ENCODE data around the gene KRT32. TPM values are rescaled to one million over a fixed set of nuclear protein-coding genes. Genes with fewer than 3 reads are reported as not detected.

The KRT32 gene
- total and polyA plus RNA-seq, 2 donors (not counting 1 experiment from before 2014, with no cell fraction given) = not detected

GRCh38 chr17:41483991-41484826 lies 17.0 kb upstream of the KRT32 start:
- H3K27ac ChIP-seq (ENCODE audit: low read length in 2 of 2) = no peak overlapping the region
- CTCF ChIA-PET = interaction anchor here (0.6 kb wide), 1 partner anchor 11 kb away, joined by 3 read pairs; no protein-coding TSS in a partner anchor
- 84% methylated on average over 4 of the region's 7 CpGs for WGBS (ENCODE audit: insufficient coverage)
- H3K9ac ChIP-seq (ENCODE audit: low read length) = no peak overlapping the region
- no peak overlapping the region for H3K27ac Mint-ChIP-seq
- H3K27me3 Mint-ChIP-seq = peaks cover 23% of the 10 kb centered on the region
- TF ChIP-seq, protein P1, sequence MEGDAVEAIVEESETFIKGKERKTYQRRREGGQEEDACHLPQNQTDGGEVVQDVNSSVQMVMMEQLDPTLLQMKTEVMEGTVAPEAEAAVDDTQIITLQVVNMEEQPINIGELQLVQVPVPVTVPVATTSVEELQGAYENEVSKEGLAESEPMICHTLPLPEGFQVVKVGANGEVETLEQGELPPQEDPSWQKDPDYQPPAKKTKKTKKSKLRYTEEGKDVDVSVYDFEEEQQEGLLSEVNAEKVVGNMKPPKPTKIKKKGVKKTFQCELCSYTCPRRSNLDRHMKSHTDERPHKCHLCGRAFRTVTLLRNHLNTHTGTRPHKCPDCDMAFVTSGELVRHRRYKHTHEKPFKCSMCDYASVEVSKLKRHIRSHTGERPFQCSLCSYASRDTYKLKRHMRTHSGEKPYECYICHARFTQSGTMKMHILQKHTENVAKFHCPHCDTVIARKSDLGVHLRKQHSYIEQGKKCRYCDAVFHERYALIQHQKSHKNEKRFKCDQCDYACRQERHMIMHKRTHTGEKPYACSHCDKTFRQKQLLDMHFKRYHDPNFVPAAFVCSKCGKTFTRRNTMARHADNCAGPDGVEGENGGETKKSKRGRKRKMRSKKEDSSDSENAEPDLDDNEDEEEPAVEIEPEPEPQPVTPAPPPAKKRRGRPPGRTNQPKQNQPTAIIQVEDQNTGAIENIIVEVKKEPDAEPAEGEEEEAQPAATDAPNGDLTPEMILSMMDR (IDR thresholded peaks at IDR 0.05) = no peak
- TF ChIP-seq EZH2 (IDR thresholded peaks at IDR 0.05; ENCODE audit: borderline replicate concordance, insufficient read depth, low read depth, low read length, poor library complexity, severe bottlenecking) = no peak
- H2AFZ ChIP-seq (ENCODE audit: insufficient read depth, low read depth, low read length, poor library complexity, severe bottlenecking) = no peak overlapping the region
- intact Hi-C loops (cut with micrococcal nuclease) = no loop called here
- no peak for ATAC-seq (ENCODE audit: low read depth)
- H3K9me3 Mint-ChIP-seq (ENCODE audit: insufficient read depth) = no peaks in the 10 kb centered on the region
- H3K36me3 ChIP-seq (replicated peaks in 1 of 2; ENCODE audit: control extremely low read depth in 1 of 2, control insufficient read depth in 1 of 2, extremely low read depth in 1 of 2, insufficient read depth in 2 of 2, low read length in 1 of 2) = no peaks in the 10 kb centered on the region
- no peaks in the 10 kb centered on the region for H3K79me2 ChIP-seq (ENCODE audit: control insufficient read depth, insufficient read depth, low read length)
- peaks cover 4% of the 10 kb centered on the region for H3K4me1 Mint-ChIP-seq
- peaks cover 0 to 7% (median 0%) of the 10 kb centered on the region in 4 experiments for H3K27me3 ChIP-seq (replicated peaks in 1 of 4; ENCODE audit: control extremely low read depth in 1 of 4, control insufficient read depth in 3 of 4, insufficient read depth in 4 of 4, low read length in 3 of 4)
- POLR2A ChIA-PET = no interaction called here
- H3K4me1 ChIP-seq (ENCODE audit: control insufficient read depth in 2 of 2, insufficient read depth in 2 of 2, low read length in 2 of 2) = peaks cover 4 to 6% of the 10 kb centered on the region in 2 donors
- H3K4me2 ChIP-seq (replicated peaks; ENCODE audit: low read depth, low read length, poor library complexity, severe bottlenecking) = no peak overlapping the region
- H3K9me3 ChIP-seq (ENCODE audit: control extremely low read depth in 1 of 3, control insufficient read depth in 2 of 3, insufficient read depth in 1 of 3, low read length in 2 of 3) = peaks cover 0 to 4% (median 0%) of the 10 kb centered on the region in 3 donors
- no peak for DNase-seq
- H3K4me3 ChIP-seq (ENCODE audit: control extremely low read depth in 1 of 5, extremely low read depth in 1 of 5, insufficient read depth in 1 of 5, low read depth in 2 of 5, low read length in 4 of 5) = no peak overlapping the region
- no peak overlapping the region for H3K4me3 Mint-ChIP-seq
- H4K20me1 ChIP-seq (ENCODE audit: control insufficient read depth, insufficient read depth, low read length, poor library complexity, severe bottlenecking) = no peaks in the 10 kb centered on the region

DNA sequence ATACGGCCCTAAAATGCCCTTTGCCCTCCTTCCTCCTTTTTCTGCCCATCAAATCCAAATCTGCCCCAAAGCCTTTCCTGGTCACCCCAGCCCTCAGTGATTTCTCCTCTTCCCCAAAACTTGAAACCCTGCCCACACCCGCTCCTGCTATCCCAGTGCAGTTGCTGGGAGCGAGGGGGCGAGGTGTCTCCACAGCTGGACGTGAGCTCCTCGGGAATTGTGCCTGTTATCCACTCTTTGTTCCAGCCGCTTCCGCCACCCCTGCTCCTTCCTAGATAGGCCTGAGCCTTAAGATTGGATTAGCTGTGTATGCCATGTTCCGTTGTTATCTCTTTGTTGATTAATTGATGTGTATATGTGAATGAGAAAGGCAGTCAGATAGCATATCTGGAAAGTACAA lies 16.3 kb upstream of the KRT32 start:
- intact Hi-C loops (cut with micrococcal nuclease) = no loop called here
- Histone ChIP-seq H3K4me2 (replicated peaks; ENCODE audit: low read depth, low read length, poor library complexity, severe bottlenecking) (no peak overlapping the region), H3K79me2 (ENCODE audit: control insufficient read depth, insufficient read depth, low read length) (no peaks in the 10 kb centered on the region), H3K27ac (ENCODE audit: low read length in 2 of 2) (no peak overlapping the region), H3K9me3 (ENCODE audit: control extremely low read depth in 1 of 3, control insufficient read depth in 2 of 3, insufficient read depth in 1 of 3, low read length in 2 of 3) (peaks cover 0 to 4% (median 0%) of the 10 kb centered on the region in 3 donors), H3K27me3 (replicated peaks in 1 of 4; ENCODE audit: control extremely low read depth in 1 of 4, control insufficient read depth in 3 of 4, insufficient read depth in 4 of 4, low read length in 3 of 4) (peaks cover 0 to 7% (median 0%) of the 10 kb centered on the region in 4 experiments), H3K36me3 (replicated peaks in 1 of 2; ENCODE audit: control extremely low read depth in 1 of 2, control insufficient read depth in 1 of 2, extremely low read depth in 1 of 2, insufficient read depth in 2 of 2, low read length in 1 of 2) (no peaks in the 10 kb centered on the region), H3K4me1 (ENCODE audit: control insufficient read depth in 2 of 2, insufficient read depth in 2 of 2, low read length in 2 of 2) (peaks cover 4 to 6% of the 10 kb centered on the region in 2 donors), H3K4me3 (ENCODE audit: control extremely low read depth in 1 of 5, extremely low read depth in 1 of 5, insufficient read depth in 1 of 5, low read depth in 2 of 5, low read length in 4 of 5) (no peak overlapping the region), H4K20me1 (ENCODE audit: control insufficient read depth, insufficient read depth, low read length, poor library complexity, severe bottlenecking) (no peaks in the 10 kb centered on the region), H2AFZ (ENCODE audit: insufficient read depth, low read depth, low read length, poor library complexity, severe bottlenecking) (no peak overlapping the region), H3K9ac (ENCODE audit: low read length) (no peak overlapping the region)
- no peak overlapping the region for H3K27ac Mint-ChIP-seq
- H3K4me3 Mint-ChIP-seq = no peak overlapping the region
- no peaks in the 10 kb centered on the region for H3K9me3 Mint-ChIP-seq (ENCODE audit: insufficient read depth)
- peaks cover 4% of the 10 kb centered on the region for H3K4me1 Mint-ChIP-seq
- DNase-seq (no peak), ATAC-seq (ENCODE audit: low read depth) (no peak)
- ChIA-PET CTCF (no interaction called here), POLR2A (no interaction called here)
- 92% methylated on average over 6 of the region's 9 CpGs for WGBS (ENCODE audit: insufficient coverage)
- TF ChIP-seq, protein P1 (IDR thresholded peaks at IDR 0.05) = no peak
- TF ChIP-seq EZH2 (IDR thresholded peaks at IDR 0.05; ENCODE audit: borderline replicate concordance, insufficient read depth, low read depth, low read length, poor library complexity, severe bottlenecking) = no peak
- peaks cover 20% of the 10 kb centered on the region for H3K27me3 Mint-ChIP-seq

Measured in B cell (primary cell).